LNCAP (cell line): ENCODE measurements around the gene ZNF547.

Experiments
- TF ChIP-seq, protein P1 (sequence below): fragments of 450-650 bp; IDR thresholded peaks from 2 replicates; pipeline ENCODE4 v1.5.1; 2017; ENCODE audit warnings: mild to moderate bottlenecking

The ZNF547 gene

DNA sequence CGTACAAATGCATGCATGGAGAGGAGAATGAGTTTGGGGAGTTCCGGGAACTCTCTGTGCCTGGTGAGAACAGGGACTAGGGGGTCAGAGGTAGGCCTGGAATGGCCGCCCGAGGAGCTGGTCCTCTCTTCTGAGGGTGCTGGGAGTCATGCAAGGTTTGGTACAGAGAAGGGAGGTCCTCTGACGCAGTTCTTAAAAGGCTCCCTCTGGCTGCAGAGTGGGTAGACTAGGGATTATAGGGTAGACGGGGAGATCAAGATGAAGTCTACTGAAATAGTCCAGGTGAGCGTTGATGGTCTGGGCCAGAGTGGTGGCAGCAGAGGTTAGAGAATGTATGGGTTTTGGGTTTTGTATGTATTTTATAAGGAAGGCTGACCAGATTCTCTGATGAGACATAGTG, 11.5 kb upstream of the ZNF547 start:
- TF ChIP-seq, protein P1, sequence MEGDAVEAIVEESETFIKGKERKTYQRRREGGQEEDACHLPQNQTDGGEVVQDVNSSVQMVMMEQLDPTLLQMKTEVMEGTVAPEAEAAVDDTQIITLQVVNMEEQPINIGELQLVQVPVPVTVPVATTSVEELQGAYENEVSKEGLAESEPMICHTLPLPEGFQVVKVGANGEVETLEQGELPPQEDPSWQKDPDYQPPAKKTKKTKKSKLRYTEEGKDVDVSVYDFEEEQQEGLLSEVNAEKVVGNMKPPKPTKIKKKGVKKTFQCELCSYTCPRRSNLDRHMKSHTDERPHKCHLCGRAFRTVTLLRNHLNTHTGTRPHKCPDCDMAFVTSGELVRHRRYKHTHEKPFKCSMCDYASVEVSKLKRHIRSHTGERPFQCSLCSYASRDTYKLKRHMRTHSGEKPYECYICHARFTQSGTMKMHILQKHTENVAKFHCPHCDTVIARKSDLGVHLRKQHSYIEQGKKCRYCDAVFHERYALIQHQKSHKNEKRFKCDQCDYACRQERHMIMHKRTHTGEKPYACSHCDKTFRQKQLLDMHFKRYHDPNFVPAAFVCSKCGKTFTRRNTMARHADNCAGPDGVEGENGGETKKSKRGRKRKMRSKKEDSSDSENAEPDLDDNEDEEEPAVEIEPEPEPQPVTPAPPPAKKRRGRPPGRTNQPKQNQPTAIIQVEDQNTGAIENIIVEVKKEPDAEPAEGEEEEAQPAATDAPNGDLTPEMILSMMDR, result no peak

DNA sequence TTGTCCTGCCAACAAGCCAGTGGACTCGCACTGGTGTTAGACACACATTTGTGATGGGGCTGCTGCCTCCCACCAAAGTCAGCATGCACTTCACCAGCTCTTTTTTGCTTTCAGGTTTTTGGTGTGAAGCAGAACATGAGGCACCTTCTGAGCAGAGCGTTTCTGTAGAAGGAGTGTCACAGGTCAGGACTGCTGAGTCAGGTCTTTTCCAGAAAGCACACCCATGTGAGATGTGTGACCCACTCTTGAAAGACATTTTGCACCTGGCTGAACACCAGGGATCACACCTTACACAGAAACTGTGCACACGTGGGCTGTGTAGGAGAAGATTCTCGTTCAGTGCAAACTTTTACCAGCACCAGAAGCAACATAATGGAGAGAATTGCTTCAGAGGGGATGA, 7.4 kb upstream of the ZNF547 start:
- TF ChIP-seq, protein P1, result no peak

DNA sequence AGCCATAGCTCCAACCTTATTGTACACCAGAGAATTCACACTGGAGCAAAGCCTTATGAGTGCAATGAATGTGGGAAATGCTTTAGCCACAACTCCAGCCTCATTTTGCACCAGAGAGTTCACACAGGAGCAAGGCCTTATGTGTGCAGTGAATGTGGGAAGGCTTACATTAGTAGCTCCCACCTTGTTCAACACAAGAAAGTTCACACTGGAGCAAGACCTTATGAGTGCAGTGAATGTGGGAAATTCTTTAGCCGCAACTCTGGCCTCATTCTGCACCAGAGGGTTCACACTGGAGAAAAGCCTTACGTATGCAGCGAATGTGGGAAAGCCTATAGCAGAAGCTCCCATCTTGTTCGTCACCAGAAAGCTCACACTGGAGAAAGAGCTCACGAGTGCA, 5.9 kb upstream of the ZNF547 start:
- TF ChIP-seq, protein P1, result no peak

DNA sequence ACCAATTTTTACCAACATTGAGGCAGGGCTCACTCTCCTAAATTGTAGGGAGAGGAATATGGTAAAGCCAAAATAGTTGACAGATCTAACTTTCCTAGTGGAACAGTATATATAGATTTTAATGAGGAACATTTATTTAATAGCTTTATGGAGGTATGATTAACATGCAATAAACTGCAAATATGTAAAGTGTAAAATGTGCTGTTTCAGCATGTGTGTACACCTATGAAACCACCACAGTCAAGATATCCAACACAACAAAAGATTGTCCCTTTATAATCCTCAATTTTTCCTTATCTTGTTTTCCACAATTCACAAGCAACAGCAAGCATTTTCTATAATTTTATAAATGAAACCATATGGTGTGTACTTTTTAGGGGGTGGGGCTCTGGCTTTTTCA, 4.1 kb upstream of the ZNF547 start:
- TF ChIP-seq, protein P1, result no peak

DNA sequence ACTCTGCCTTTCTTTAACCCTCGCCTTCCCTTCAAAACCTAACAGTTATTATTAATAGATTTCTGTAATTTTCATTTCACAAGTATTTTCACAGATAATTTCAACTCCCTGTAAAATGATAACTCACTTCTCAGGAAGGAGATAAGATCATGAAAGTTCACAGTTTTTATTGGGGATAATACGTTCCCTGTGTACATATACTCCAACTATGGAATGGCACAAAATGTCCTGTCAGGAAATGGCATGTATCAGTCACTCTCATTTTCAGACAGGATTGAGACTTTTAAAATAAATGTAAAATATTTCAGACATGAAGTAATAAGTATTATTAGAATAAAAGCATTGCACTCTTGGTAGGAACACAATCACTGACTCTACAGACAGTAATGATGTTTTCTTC, 932 bp upstream of the ZNF547 start:
- TF ChIP-seq, protein P1, result no peak

DNA sequence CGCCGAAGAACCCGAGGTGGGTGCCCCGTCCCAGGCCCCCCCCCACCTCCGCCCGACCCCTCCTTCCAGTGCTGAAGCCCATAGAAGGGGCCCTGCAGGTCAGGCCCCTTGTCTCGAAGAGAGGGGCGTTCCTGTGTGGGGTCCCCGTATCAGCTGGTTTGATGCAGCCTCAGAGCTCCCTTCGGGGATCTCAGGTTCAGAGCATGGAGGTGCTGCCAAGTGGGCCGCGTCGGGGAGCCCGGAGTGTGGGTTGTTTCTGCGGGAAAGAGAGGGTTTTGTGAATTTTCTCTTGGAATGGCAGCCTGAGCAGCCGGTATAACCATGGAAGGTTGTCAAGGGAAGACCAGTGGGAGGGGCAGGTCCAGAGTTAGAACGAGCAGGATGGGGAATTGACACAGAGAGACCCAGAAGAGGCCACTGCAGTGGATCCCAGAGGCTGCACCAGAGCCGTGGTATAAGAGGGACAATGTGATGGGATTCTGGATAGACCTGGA, 384 bp downstream of the ZNF547 start:
- TF ChIP-seq, protein P1, result no peak

DNA sequence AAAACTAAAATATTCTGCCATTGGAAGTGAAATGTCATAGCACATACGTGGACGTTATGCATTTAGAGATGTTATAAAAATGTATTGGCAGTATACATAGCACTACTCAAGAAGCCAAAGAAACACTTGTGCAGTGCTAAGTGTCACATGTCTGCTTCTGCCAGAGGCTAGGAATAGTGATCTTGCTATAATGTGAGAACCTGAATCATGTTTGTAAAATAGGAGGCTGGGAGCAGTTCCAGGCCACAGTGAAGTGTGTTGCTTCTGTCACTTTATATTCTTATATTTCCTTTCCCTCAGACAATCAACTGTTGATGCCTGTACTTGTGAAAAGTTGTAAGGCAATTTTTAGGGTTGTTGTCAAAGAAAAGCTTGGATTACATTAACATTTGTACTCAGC, 3.4 kb downstream of the ZNF547 start:
- TF ChIP-seq, protein P1, result no peak

DNA sequence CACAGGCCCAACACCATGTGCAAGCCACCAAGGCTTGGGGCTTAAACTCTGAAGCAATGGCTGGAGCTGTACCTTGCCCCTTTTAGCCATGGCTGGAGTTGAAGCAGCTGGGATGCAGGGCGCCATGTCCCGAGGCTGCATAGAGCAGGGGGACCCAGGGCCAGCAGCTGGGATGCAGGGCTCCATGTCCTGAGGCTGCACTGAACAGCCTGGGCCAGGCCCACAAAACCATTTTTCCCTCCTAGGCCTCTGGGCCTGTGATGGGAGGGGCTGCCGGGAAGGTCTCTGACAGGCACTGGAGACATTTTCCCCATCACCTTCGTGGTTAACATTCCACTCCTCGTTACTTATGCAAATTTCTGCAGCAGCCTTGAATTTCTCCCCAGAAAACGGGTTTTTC, 10.8 kb downstream of the ZNF547 start:
- TF ChIP-seq, protein P1, result no peak
